Activated CD8-positive, alpha-beta T cell treated with anti-CD3 and anti-CD28 coated beads, Interleukin-2, amount 10 ng/mL, durations not matched to agents 7 days and 5 days (primary cell): Measurements from ENCODE around the gene CCDC144A. TPM values are rescaled to one million over a fixed set of nuclear protein-coding genes. Genes with fewer than 3 reads are reported as not detected.
"Not testable (repeated sequence)": the region's sequence is repeated elsewhere in the genome, so short reads cannot be mapped to it uniquely, and the experiment has no call there.

Experiments
- ATAC-seq: fragments of 150-1000 bp; cut with Tn5 transposase; one replicate; pipeline ENCODE4 v1.10.0; 2021; ENCODE audit warnings: moderate library complexity
- CTCF ChIA-PET: fragments of 350-600 bp; sonication (Branson Sonifier 250); formaldehyde crosslinking; loops from one replicate; lab custom pipeline; 2021; ENCODE audit warnings: antibody characterized with exemption; lab: Charles Lee
- POLR2A ChIA-PET: fragments of 350-600 bp; sonication (Branson Sonifier 250); formaldehyde crosslinking; loops from one replicate; lab custom pipeline; 2021; ENCODE audit warnings: antibody characterized with exemption; lab: Charles Lee
- DNase-seq: peaks from one replicate; pipeline ENCODE4 v3.0.0-alpha.2; 2020
- H3K27ac Mint-ChIP-seq: one replicate; pipeline ENCODE4 v1.8.0; 2021; ENCODE audit warnings: mild to moderate bottlenecking, mixed read lengths
- H3K27me3 Mint-ChIP-seq: one replicate; pipeline ENCODE4 v1.8.0; 2021; ENCODE audit warnings: low read depth, mixed read lengths
- H3K36me3 Mint-ChIP-seq: one replicate; pipeline ENCODE4 v1.8.0; 2021; ENCODE audit warnings: low read depth, mixed read lengths
- H3K4me1 Mint-ChIP-seq: one replicate; pipeline ENCODE4 v1.8.0; 2021; ENCODE audit warnings: low read depth, mixed read lengths
- H3K4me3 Mint-ChIP-seq: one replicate; pipeline ENCODE4 v1.8.0; 2021; ENCODE audit warnings: mild to moderate bottlenecking, mixed read lengths
- H3K9me3 Mint-ChIP-seq: one replicate; pipeline ENCODE4 v1.8.0; 2022; ENCODE audit warnings: mixed read lengths; ENCODE audit not compliant: insufficient read depth
- total RNA-seq, 2 experiments: library from RNA; stranded (reverse); gene quantifications; one replicate each; pipeline ENCODE4 v1.2.3, GENCODE V29; 2021

The CCDC144A gene
- total RNA-seq = under 1 TPM; 0.47 to 0.97 TPM

GRCh38 chr17:16689731-16690281, at the start of gene CCDC144A:
Gene CCDC144A, plus strand, starts transcription at chr17:16690241. Its CDS starts 160 bp downstream, at chr17:16690401.
- H3K4me1 Mint-ChIP-seq, H3K36me3 Mint-ChIP-seq, H3K27me3 Mint-ChIP-seq, H3K9me3 Mint-ChIP-seq, H3K4me3 Mint-ChIP-seq, POLR2A ChIA-PET, H3K27ac Mint-ChIP-seq: not testable (repeated sequence)
- DNase-seq (peak; percentile 74), ATAC-seq (peak; percentile 72)
- CTCF ChIA-PET = interaction anchor here (0.8 to 1.6 kb wide), 7 partner anchors 14 to 236 kb away, joined by 3 to 11 read pairs (median 5); no protein-coding TSS in a partner anchor

- H3K4me3 Mint-ChIP-seq = no peak overlapping the region
- POLR2A ChIA-PET = no interaction called here
- CTCF ChIA-PET = no interaction called here
- no peak overlapping the region for H3K27ac Mint-ChIP-seq
- H3K27me3 Mint-ChIP-seq = peaks cover 5% of the 10 kb centered on the region
- ATAC-seq (no peak), DNase-seq (no peak)
- H3K36me3 Mint-ChIP-seq = peaks cover 13% of the 10 kb centered on the region
- peaks cover 12% of the 10 kb centered on the region for H3K4me1 Mint-ChIP-seq
- H3K9me3 Mint-ChIP-seq = no peaks in the 10 kb centered on the region
Measured at GRCh38 chr17:16649585-16649984, 40.5 kb upstream of the CCDC144A start.

- CTCF ChIA-PET = interaction anchor here (3.0 kb wide), 1 partner anchor 63 kb away, joined by 13 read pairs; no protein-coding TSS in a partner anchor
- no peak overlapping the region for H3K27ac Mint-ChIP-seq
- POLR2A ChIA-PET = no interaction called here
- peaks cover 12% of the 10 kb centered on the region for H3K4me1 Mint-ChIP-seq
- H3K36me3 Mint-ChIP-seq = peaks cover 6% of the 10 kb centered on the region
- peaks cover 11% of the 10 kb centered on the region for H3K27me3 Mint-ChIP-seq
- H3K4me3 Mint-ChIP-seq = no peak overlapping the region
- no peaks in the 10 kb centered on the region for H3K9me3 Mint-ChIP-seq
- ATAC-seq = no peak
- no peak for DNase-seq
Measured at GRCh38 chr17:16652252-16652651, 37.8 kb upstream of the CCDC144A start.

GRCh38 chr17:16652847-16653366, 37.1 kb upstream of the CCDC144A start:
- DNase-seq (no peak), ATAC-seq (no peak)
- ChIA-PET CTCF (interaction anchor here (3.0 kb wide), 1 partner anchor 64 kb away, joined by 13 read pairs; no protein-coding TSS in a partner anchor), POLR2A (no interaction called here)
- Mint-ChIP-seq H3K9me3 (no peaks in the 10 kb centered on the region), H3K27me3 (peaks cover 11% of the 10 kb centered on the region), H3K36me3 (peaks cover 5% of the 10 kb centered on the region), H3K4me1 (peaks cover 12% of the 10 kb centered on the region), H3K27ac (peak overlapping the region; percentile 56), H3K4me3 (peak overlapping the region; percentile 81)

GRCh38 chr17:16653367-16654041, 36.5 kb upstream of the CCDC144A start, which contains the start of gene ZNF624:
Gene ZNF624, minus strand, starts transcription at chr17:16653850.
- Mint-ChIP-seq H3K27me3 (peaks cover 11% of the 10 kb centered on the region), H3K4me3 (peak within 1 kb of the TSS; percentile 81), H3K4me1 (peaks cover 12% of the 10 kb centered on the region), H3K9me3 (no peaks in the 10 kb centered on the region), H3K36me3 (peaks cover 3% of the 10 kb centered on the region), H3K27ac (peak within 1 kb of the TSS; percentile 56)
- CTCF ChIA-PET = interaction anchor here (1.1 to 3.0 kb wide), 2 partner anchors 64 to 69 kb away, joined by 3 to 13 read pairs; no protein-coding TSS in a partner anchor
- DNase-seq (peak; percentile 89), ATAC-seq (peak; percentile 96)
- POLR2A ChIA-PET = no interaction called here

- ChIA-PET CTCF (no interaction called here), POLR2A (no interaction called here)
- ATAC-seq (no peak), DNase-seq (no peak)
- H3K27me3 Mint-ChIP-seq = peaks cover 32% of the 10 kb centered on the region
- no peaks in the 10 kb centered on the region for H3K36me3 Mint-ChIP-seq
- no peak overlapping the region for H3K27ac Mint-ChIP-seq
- no peaks in the 10 kb centered on the region for H3K9me3 Mint-ChIP-seq
- no peaks in the 10 kb centered on the region for H3K4me1 Mint-ChIP-seq
- H3K4me3 Mint-ChIP-seq = no peak overlapping the region
Measured at GRCh38 chr17:16661217-16661616, 28.8 kb upstream of the CCDC144A start.

GRCh38 chr17:16662936-16663335, 27.1 kb upstream of the CCDC144A start:
- peaks cover 39% of the 10 kb centered on the region for H3K27me3 Mint-ChIP-seq
- CTCF ChIA-PET = no interaction called here
- no peak overlapping the region for H3K4me3 Mint-ChIP-seq
- H3K9me3 Mint-ChIP-seq = no peaks in the 10 kb centered on the region
- POLR2A ChIA-PET = no interaction called here
- peaks cover 4% of the 10 kb centered on the region for H3K4me1 Mint-ChIP-seq
- no peak for ATAC-seq
- DNase-seq = no peak
- no peaks in the 10 kb centered on the region for H3K36me3 Mint-ChIP-seq
- no peak overlapping the region for H3K27ac Mint-ChIP-seq

GRCh38 chr17:16666553-16666906, 23.5 kb upstream of the CCDC144A start:
- POLR2A ChIA-PET, DNase-seq, H3K9me3 Mint-ChIP-seq, ATAC-seq, H3K36me3 Mint-ChIP-seq, H3K4me1 Mint-ChIP-seq, H3K27ac Mint-ChIP-seq, H3K4me3 Mint-ChIP-seq: not testable (repeated sequence)
- peaks cover 31% of the 10 kb centered on the region for H3K27me3 Mint-ChIP-seq
- CTCF ChIA-PET = interaction anchor here (0.6 kb wide), 1 partner anchor 233 kb away, joined by 4 read pairs; no protein-coding TSS in a partner anchor

- H3K4me1 Mint-ChIP-seq, POLR2A ChIA-PET, H3K9me3 Mint-ChIP-seq, DNase-seq, H3K36me3 Mint-ChIP-seq, ATAC-seq, H3K27ac Mint-ChIP-seq: not testable (repeated sequence)
- peak overlapping the region; percentile 28 for H3K4me3 Mint-ChIP-seq
- CTCF ChIA-PET = interaction anchor here (0.6 kb wide), 1 partner anchor 232 kb away, joined by 4 read pairs; no protein-coding TSS in a partner anchor
- peaks cover 32% of the 10 kb centered on the region for H3K27me3 Mint-ChIP-seq
Measured at GRCh38 chr17:16666907-16667636, 23.0 kb upstream of the CCDC144A start.

- Mint-ChIP-seq H3K27me3 (peaks cover 7% of the 10 kb centered on the region), H3K4me1 (no peaks in the 10 kb centered on the region), H3K4me3 (no peak overlapping the region), H3K9me3 (no peaks in the 10 kb centered on the region), H3K27ac (no peak overlapping the region), H3K36me3 (no peaks in the 10 kb centered on the region)
- ATAC-seq (no peak), DNase-seq (no peak)
- ChIA-PET POLR2A (no interaction called here), CTCF (no interaction called here)
Measured at GRCh38 chr17:16676676-16677268, 13.3 kb upstream of the CCDC144A start.

- peaks cover 22% of the 10 kb centered on the region for H3K27me3 Mint-ChIP-seq
- H3K4me3 Mint-ChIP-seq, H3K36me3 Mint-ChIP-seq, CTCF ChIA-PET, POLR2A ChIA-PET, DNase-seq, ATAC-seq, H3K27ac Mint-ChIP-seq, H3K9me3 Mint-ChIP-seq, H3K4me1 Mint-ChIP-seq: not testable (repeated sequence)
Measured at GRCh38 chr17:16683290-16684138, 6.5 kb upstream of the CCDC144A start.
